CD4-positive, alpha-beta T cell (primary cell): Measurements from ENCODE around the gene MCC. TPM values are rescaled to one million over a fixed set of nuclear protein-coding genes. Genes with fewer than 3 reads are reported as not detected.

Experiments used
- ATAC-seq: fragments of 200-7000 bp; cut with Tn5 transposase; one replicate; pipeline ENCODE4 v1.10.0; 2022; ENCODE audit warnings: mild to moderate bottlenecking; ENCODE audit not compliant: poor library complexity
- CTCF ChIA-PET: fragments of 350-600 bp; sonication (Branson Sonifier 250); formaldehyde crosslinking; loops from one replicate; lab custom pipeline; 2021; ENCODE audit warnings: antibody characterized with exemption, inconsistent platforms; lab: Charles Lee
- POLR2A ChIA-PET: fragments of 350-600 bp; sonication (Branson Sonifier 250); formaldehyde crosslinking; loops from one replicate; lab custom pipeline; 2021; ENCODE audit warnings: antibody characterized with exemption, inconsistent platforms; lab: Charles Lee
- DNase-seq, 14 experiments: peaks; one replicate each; pipeline ENCODE4 v3.0.0-alpha.2; 2013 to 2020; ENCODE audit warnings: mixed read lengths in 2 of 14
- H3K27ac ChIP-seq, 2 donors: one replicate each; pipeline versions ENCODE4 v1.5.1 to v1.7.0; 2013; ENCODE audit warnings: low read length in 2 of 2, low read depth in 1 of 2, mild to moderate bottlenecking in 1 of 2
- H3K27me3 ChIP-seq, 2 experiments: 1 replicate in 1 of 2; 2 replicates in 1 of 2; pipeline versions ENCODE4 v1.6.1 to v1.7.0; 2013; ENCODE audit warnings: low read length in 2 of 2, control low read depth in 1 of 2, mild to moderate bottlenecking in 1 of 2, moderate library complexity in 1 of 2; ENCODE audit not compliant: insufficient read depth in 2 of 2, control insufficient read depth in 1 of 2
- H3K36me3 ChIP-seq: one replicate; pipeline ENCODE4 v1.6.1; 2013; ENCODE audit warnings: low read length, control low read depth; ENCODE audit not compliant: insufficient read depth
- H3K4me1 ChIP-seq: one replicate; pipeline ENCODE4 v1.6.1; 2013; ENCODE audit warnings: low read length, control low read depth; ENCODE audit not compliant: insufficient read depth
- H3K4me3 ChIP-seq: one replicate; pipeline ENCODE4 v1.5.1; 2013; ENCODE audit warnings: mild to moderate bottlenecking, low read length, moderate library complexity
- H3K9me3 ChIP-seq, 2 experiments: 1 replicate in 1 of 2; 2 replicates in 1 of 2; pipeline versions ENCODE4 v1.6.1 to v1.7.0; 2013; ENCODE audit warnings: low read length in 2 of 2, mild to moderate bottlenecking in 2 of 2, control low read depth in 1 of 2, moderate library complexity in 1 of 2; ENCODE audit not compliant: control insufficient read depth in 1 of 2, insufficient read depth in 1 of 2
- H3K27ac Mint-ChIP-seq: one replicate; pipeline ENCODE4 v1.8.0; 2020; ENCODE audit warnings: mixed read lengths
- H3K27me3 Mint-ChIP-seq: one replicate; pipeline ENCODE4 v1.8.0; 2021; ENCODE audit warnings: mixed read lengths
- H3K36me3 Mint-ChIP-seq: one replicate; pipeline ENCODE4 v1.8.0; 2021; ENCODE audit warnings: low read depth, mixed read lengths
- H3K4me1 Mint-ChIP-seq: one replicate; pipeline ENCODE4 v1.8.0; 2021; ENCODE audit warnings: low read depth, mixed read lengths
- H3K4me3 Mint-ChIP-seq: one replicate; pipeline ENCODE4 v1.8.0; 2020; ENCODE audit warnings: mild to moderate bottlenecking, mixed read lengths
- H3K9me3 Mint-ChIP-seq: one replicate; pipeline ENCODE4 v1.8.0; 2020; ENCODE audit warnings: mixed read lengths
- intact Hi-C, 2 experiments: fragments of 100-400 bp; cut with DNase I in 1 of 2; cut with micrococcal nuclease in 1 of 2; formaldehyde crosslinking; loops; one replicate each; pipeline versions ENCODE4 v1.15.1 to v1.9.0; 2023 to 2025; cut with DNase I, micrococcal nuclease
- total RNA-seq, 174 experiments: library from RNA in 2 of 174; stranded (reverse) in 2 of 174; gene quantifications; one replicate each; pipeline ENCODE4 v1.2.3 and lab custom pipeline; 2021 to 2026
- TF ChIP-seq, protein P1 (sequence below): fragments of 200-600 bp; IDR thresholded peaks from one replicate; pipeline ENCODE4 v1.8.0; 2022; ENCODE audit warnings: antibody characterized with exemption, mild to moderate bottlenecking

Gene MCC
- total RNA-seq, 2 experiments from 2014 or later: 3.2 to 3.3 TPM

DNA sequence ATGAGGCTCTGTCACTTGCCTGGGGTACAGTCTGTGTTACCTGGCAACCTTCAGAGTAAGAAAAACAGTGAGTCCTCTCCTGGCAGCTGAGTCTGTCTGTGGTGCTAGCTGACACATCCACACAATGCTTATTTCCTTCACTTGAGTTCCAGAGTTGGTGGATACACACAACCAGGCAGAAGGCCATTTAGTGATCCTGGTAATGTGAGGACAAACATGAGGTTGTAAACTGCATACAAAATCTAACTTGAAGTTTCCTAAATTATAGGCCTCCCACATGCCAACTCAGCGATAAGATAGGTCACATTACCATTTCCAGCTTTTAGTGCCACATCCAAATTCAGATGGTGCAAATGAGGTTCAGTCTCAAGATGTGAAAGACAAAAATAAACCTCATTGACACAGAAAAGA lies 386.1 kb downstream of the MCC start:
- no peak overlapping the region for H3K4me3 ChIP-seq
- H3K9me3 ChIP-seq: no peaks in the 10 kb centered on the region
- Mint-ChIP-seq H3K36me3 (no peaks in the 10 kb centered on the region), H3K27me3 (no peaks in the 10 kb centered on the region), H3K27ac (no peak overlapping the region), H3K4me1 (no peaks in the 10 kb centered on the region), H3K9me3 (no peaks in the 10 kb centered on the region), H3K4me3 (no peak overlapping the region)
- ChIA-PET POLR2A (no interaction called here), CTCF (no interaction called here)
- H3K36me3 ChIP-seq: no peaks in the 10 kb centered on the region
- no peak for DNase-seq
- H3K4me1 ChIP-seq: no peaks in the 10 kb centered on the region
- H3K27ac ChIP-seq: no peak overlapping the region
- ATAC-seq: no peak
- TF ChIP-seq, protein P1, sequence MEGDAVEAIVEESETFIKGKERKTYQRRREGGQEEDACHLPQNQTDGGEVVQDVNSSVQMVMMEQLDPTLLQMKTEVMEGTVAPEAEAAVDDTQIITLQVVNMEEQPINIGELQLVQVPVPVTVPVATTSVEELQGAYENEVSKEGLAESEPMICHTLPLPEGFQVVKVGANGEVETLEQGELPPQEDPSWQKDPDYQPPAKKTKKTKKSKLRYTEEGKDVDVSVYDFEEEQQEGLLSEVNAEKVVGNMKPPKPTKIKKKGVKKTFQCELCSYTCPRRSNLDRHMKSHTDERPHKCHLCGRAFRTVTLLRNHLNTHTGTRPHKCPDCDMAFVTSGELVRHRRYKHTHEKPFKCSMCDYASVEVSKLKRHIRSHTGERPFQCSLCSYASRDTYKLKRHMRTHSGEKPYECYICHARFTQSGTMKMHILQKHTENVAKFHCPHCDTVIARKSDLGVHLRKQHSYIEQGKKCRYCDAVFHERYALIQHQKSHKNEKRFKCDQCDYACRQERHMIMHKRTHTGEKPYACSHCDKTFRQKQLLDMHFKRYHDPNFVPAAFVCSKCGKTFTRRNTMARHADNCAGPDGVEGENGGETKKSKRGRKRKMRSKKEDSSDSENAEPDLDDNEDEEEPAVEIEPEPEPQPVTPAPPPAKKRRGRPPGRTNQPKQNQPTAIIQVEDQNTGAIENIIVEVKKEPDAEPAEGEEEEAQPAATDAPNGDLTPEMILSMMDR: no peak
- H3K27me3 ChIP-seq: no peaks in the 10 kb centered on the region
- intact Hi-C loops: no loop called here

DNA sequence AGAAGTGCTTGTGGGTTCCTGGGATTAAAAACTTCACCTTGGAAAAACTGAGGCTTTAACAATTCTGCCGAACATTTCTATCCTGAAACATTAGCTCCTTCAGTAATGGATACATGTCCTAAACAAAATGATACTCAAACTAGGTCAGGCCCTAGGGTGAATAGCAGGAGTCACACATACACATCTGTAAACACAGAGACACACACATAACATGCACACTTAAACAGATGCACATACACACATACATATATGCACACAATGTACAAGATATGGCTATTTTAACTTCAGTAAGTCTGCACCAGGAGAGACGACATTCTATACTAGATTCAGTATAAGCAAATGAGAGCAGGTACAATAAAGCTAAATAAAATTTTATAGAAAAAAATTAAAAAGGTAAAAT lies 387.3 kb downstream of the MCC start:
- Histone ChIP-seq H3K9me3 (no peaks in the 10 kb centered on the region), H3K4me3 (no peak overlapping the region), H3K27ac (no peak overlapping the region), H3K4me1 (no peaks in the 10 kb centered on the region), H3K27me3 (no peaks in the 10 kb centered on the region), H3K36me3 (no peaks in the 10 kb centered on the region)
- TF ChIP-seq, protein P1: no peak
- H3K4me1 Mint-ChIP-seq: no peaks in the 10 kb centered on the region
- no peak for ATAC-seq
- ChIA-PET CTCF (interaction anchor here (0.7 kb wide), 1 partner anchor 519 kb away, joined by 3 read pairs; no protein-coding TSS in a partner anchor), POLR2A (no interaction called here)
- intact Hi-C loops: no loop called here
- H3K27ac Mint-ChIP-seq: no peak overlapping the region
- H3K9me3 Mint-ChIP-seq: no peaks in the 10 kb centered on the region
- no peaks in the 10 kb centered on the region for H3K36me3 Mint-ChIP-seq
- H3K4me3 Mint-ChIP-seq: no peak overlapping the region
- DNase-seq: no peak
- H3K27me3 Mint-ChIP-seq: no peaks in the 10 kb centered on the region

DNA sequence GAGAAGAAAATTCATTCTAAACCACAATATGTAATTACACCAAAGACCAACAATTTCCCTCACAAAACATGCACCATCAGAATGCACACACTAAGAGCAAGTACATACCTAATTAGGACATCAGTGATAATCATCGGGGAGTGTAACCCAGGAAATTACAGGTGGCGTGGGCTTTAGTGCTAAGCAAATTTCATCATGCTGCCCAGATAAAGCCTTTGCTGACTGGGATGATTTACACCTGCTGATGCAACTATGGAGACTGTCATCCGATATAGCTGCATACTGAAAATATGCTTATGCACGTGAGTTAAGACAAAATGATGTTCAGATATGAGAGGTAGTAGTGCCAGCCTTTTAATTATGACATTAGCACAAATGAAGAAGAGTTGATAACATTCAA lies 388.4 kb downstream of the MCC start:
- Histone ChIP-seq H3K27ac (no peak overlapping the region), H3K4me1 (no peaks in the 10 kb centered on the region), H3K36me3 (no peaks in the 10 kb centered on the region), H3K27me3 (no peaks in the 10 kb centered on the region), H3K9me3 (no peaks in the 10 kb centered on the region), H3K4me3 (no peak overlapping the region)
- Mint-ChIP-seq H3K27ac (no peak overlapping the region), H3K9me3 (no peaks in the 10 kb centered on the region), H3K36me3 (no peaks in the 10 kb centered on the region), H3K4me3 (no peak overlapping the region), H3K27me3 (no peaks in the 10 kb centered on the region), H3K4me1 (no peaks in the 10 kb centered on the region)
- CTCF ChIA-PET: no interaction called here
- TF ChIP-seq, protein P1: no peak
- DNase-seq (no peak), ATAC-seq (no peak)
- POLR2A ChIA-PET: interaction anchor here (0.6 kb wide), 1 partner anchor 125 kb away, joined by 3 read pairs; no protein-coding TSS in a partner anchor
- intact Hi-C loops: no loop called here
